Measurements from ENCODE around the gene PURA.

Gene PURA

GRCh38 chr5:140109018-140109758, 4.7 kb upstream of the PURA start:
- H3K27ac ChIP-seq = no peak overlapping the region
- no peak for DNase-seq (ENCODE audit: low read depth, low spot score)

- no peak for DNase-seq (ENCODE audit: low read depth, low spot score)
- no peak overlapping the region for H3K27ac ChIP-seq
Observed at GRCh38 chr5:140109759-140110645, 3.9 kb upstream of the PURA start.

GRCh38 chr5:140110646-140110957, 3.3 kb upstream of the PURA start:
- no peak overlapping the region for H3K27ac ChIP-seq
- no peak for DNase-seq (ENCODE audit: low read depth, low spot score)

GRCh38 chr5:140111011-140111858, 2.7 kb upstream of the PURA start:
- no peak overlapping the region for H3K27ac ChIP-seq
- DNase-seq (ENCODE audit: low read depth, low spot score) = no peak

GRCh38 chr5:140111859-140112551, 1.9 kb upstream of the PURA start:
- H3K27ac ChIP-seq = no peak overlapping the region
- no peak for DNase-seq (ENCODE audit: low read depth, low spot score)

- DNase-seq (ENCODE audit: low read depth, low spot score) = no peak
Observed at GRCh38 chr5:140112685-140113179, 1.2 kb upstream of the PURA start.

GRCh38 chr5:140113180-140113698, 670 bp upstream of the PURA start:
- peak overlapping the region; percentile 82 for H3K27ac ChIP-seq
- no peak for DNase-seq (ENCODE audit: low read depth, low spot score)

More at GRCh38 chr5:140112685-140113179, 1.2 kb upstream of the PURA start:
- H3K27ac ChIP-seq = no peak overlapping the region

- peak overlapping the region; percentile 82 for H3K27ac ChIP-seq
- DNase-seq (ENCODE audit: low read depth, low spot score) = no peak
Observed at GRCh38 chr5:140114341-140115185, 654 bp downstream of the PURA start.

- H3K27ac ChIP-seq = peak overlapping the region; percentile 82
Observed at GRCh38 chr5:140115186-140115500, 1.2 kb downstream of the PURA start.

GRCh38 chr5:140116716-140117115, 2.8 kb downstream of the PURA start:
- no peak for DNase-seq (ENCODE audit: low read depth, low spot score)
- H3K27ac ChIP-seq = no peak overlapping the region

More at GRCh38 chr5:140115186-140115500, 1.2 kb downstream of the PURA start:
- no peak for DNase-seq (ENCODE audit: low read depth, low spot score)

GRCh38 chr5:140117523-140117922, 3.6 kb downstream of the PURA start:
- no peak for DNase-seq (ENCODE audit: low read depth, low spot score)
- H3K27ac ChIP-seq = no peak overlapping the region

GRCh38 chr5:140118302-140118936, 4.5 kb downstream of the PURA start:
- no peak for DNase-seq (ENCODE audit: low read depth, low spot score)

GRCh38 chr5:140125637-140126036, 11.7 kb downstream of the PURA start, which contains the start of gene IGIP:
IGIP (plus strand) TSS chr5:140125937; CDS start chr5:140128477, 2,540 bp downstream.
- no peak within 1 kb of the TSS for H3K27ac ChIP-seq
- no peak for DNase-seq (ENCODE audit: low read depth, low spot score)

More at GRCh38 chr5:140118302-140118936, 4.5 kb downstream of the PURA start:
- no peak overlapping the region for H3K27ac ChIP-seq

- no peak for DNase-seq (ENCODE audit: low read depth, low spot score)
- H3K27ac ChIP-seq = no peak overlapping the region
Observed at GRCh38 chr5:140126315-140127012, 12.6 kb downstream of the PURA start.

- no peak for DNase-seq (ENCODE audit: low read depth, low spot score)
- no peak overlapping the region for H3K27ac ChIP-seq
Observed at GRCh38 chr5:140128376-140128775, 14.5 kb downstream of the PURA start.

- DNase-seq (ENCODE audit: low read depth, low spot score) = no peak
- H3K27ac ChIP-seq = peak overlapping the region; percentile 72
Observed at GRCh38 chr5:140130949-140131733, 17.2 kb downstream of the PURA start.

GRCh38 chr5:140131967-140132409, 18.1 kb downstream of the PURA start:
- peak; percentile 79 for DNase-seq (ENCODE audit: low read depth, low spot score)
- peak overlapping the region; percentile 72 for H3K27ac ChIP-seq

All from epithelial cell of prostate (primary cell).